NB4 (cell line): Measurements from ENCODE around the gene ARID1B.

Experiments used
- DNase-seq: peaks from one replicate; pipeline ENCODE4 v3.0.0; 2010; ENCODE audit warnings: low read depth
- H3K4me3 ChIP-seq: one replicate; pipeline ENCODE4 v1.5.1; 2011; ENCODE audit warnings: mild to moderate bottlenecking, low read depth, low read length, moderate library complexity
- MAX ChIP-seq: IDR thresholded peaks from 2 replicates; pipeline ENCODE4 v1.6.1; 2011; ENCODE audit warnings: low read depth, low read length
- MYC ChIP-seq: IDR thresholded peaks from 2 replicates; pipeline ENCODE4 v1.6.1; 2011; ENCODE audit warnings: low read depth, low read length
- POLR2A ChIP-seq: IDR thresholded peaks from 2 replicates; pipeline ENCODE4 v1.6.1; 2011; ENCODE audit warnings: mild to moderate bottlenecking; ENCODE audit not compliant: insufficient read length; ENCODE audit errors: extremely low read depth
- TF ChIP-seq, protein P1 (sequence below): IDR thresholded peaks from one replicate; pipeline ENCODE4 v1.5.1; 2012; ENCODE audit warnings: low read depth, low read length

The ARID1B gene

DNA sequence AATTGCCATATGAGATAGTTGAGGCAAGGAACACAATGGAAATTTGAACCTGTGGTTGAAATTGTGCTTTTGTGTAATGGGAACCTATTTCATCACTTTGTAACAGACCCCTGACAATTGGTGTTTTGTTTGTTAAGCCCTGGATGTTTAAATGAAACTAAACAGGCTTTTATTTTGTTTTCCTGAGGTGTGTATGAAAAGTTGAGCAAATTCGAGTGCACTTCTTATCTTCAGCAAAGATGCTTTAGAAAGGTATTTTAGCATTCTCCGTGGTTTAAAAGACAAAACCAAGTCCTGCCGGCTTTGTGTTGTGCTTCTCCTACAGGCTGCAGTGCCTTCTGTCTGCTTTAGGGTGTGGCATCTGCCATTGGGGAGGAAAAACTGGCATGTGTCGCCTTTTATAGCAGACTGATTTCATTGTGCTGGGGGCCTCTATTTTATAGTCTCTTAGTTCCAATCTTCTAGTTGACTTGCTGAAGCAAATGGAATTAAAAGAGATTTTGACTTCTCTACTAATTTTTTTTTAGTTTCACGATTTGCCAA lies 2.2 kb upstream of the ARID1B start:
- DNase-seq = peak; percentile 52
- TF ChIP-seq MAX = no peak
- no peak overlapping the region for H3K4me3 ChIP-seq

DNA sequence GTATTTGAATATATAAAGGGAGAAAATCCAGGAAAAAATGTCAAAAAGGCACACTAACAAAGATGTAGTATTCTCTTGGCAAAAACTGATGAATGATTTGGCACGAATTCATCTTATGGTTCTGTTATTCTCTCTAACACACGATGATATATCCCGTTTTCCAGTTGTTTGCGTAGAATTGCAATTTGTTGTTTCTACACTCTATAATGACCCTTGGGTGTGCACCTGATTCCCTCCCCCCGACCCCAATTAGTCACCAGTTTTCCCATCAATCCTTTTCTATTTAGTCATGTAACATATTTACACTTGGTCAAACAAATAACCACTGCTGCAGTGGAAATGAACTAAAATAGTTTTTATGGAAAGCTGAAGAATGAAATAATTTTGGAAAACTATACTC lies 1.5 kb upstream of the ARID1B start:
- H3K4me3 ChIP-seq = no peak overlapping the region
- DNase-seq = no peak
- TF ChIP-seq, protein P1, sequence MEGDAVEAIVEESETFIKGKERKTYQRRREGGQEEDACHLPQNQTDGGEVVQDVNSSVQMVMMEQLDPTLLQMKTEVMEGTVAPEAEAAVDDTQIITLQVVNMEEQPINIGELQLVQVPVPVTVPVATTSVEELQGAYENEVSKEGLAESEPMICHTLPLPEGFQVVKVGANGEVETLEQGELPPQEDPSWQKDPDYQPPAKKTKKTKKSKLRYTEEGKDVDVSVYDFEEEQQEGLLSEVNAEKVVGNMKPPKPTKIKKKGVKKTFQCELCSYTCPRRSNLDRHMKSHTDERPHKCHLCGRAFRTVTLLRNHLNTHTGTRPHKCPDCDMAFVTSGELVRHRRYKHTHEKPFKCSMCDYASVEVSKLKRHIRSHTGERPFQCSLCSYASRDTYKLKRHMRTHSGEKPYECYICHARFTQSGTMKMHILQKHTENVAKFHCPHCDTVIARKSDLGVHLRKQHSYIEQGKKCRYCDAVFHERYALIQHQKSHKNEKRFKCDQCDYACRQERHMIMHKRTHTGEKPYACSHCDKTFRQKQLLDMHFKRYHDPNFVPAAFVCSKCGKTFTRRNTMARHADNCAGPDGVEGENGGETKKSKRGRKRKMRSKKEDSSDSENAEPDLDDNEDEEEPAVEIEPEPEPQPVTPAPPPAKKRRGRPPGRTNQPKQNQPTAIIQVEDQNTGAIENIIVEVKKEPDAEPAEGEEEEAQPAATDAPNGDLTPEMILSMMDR = no peak
- no peak for TF ChIP-seq MYC
- no peak for TF ChIP-seq MAX
- no peak for TF ChIP-seq POLR2A

DNA sequence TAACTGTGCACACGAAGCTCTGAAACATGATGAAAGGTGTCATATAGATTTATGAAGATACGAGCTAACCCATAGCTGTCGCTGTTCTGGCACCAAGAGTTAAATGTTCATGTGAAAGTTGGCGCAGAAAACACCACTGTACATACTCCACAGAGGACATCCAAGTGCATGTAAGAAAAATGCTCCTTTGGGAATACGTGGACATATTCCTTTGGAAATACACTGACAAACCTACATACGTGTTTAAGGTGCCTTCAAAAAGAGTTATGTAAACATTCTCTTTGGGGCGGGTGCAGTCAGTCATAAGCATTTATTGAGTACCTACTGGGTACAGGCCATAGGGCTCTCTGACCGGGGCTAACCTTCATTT lies 723 bp upstream of the ARID1B start:
- TF ChIP-seq POLR2A (no peak), MYC (no peak), MAX (no peak)
- TF ChIP-seq, protein P1 = no peak
- peak; percentile 67 for DNase-seq

GRCh38 chr6:156777577-156778453 lies 637 bp downstream of the ARID1B start:
- DNase-seq = peak; percentile 83
- peak; percentile 64 for TF ChIP-seq MYC
- TF ChIP-seq, protein P1 = no peak
- TF ChIP-seq POLR2A = peak; percentile 18
- H3K4me3 ChIP-seq = peak overlapping the region; percentile 90

More for the DNA sequence above, 723 bp upstream of the ARID1B start:
- H3K4me3 ChIP-seq = peak overlapping the region; percentile 90

DNA sequence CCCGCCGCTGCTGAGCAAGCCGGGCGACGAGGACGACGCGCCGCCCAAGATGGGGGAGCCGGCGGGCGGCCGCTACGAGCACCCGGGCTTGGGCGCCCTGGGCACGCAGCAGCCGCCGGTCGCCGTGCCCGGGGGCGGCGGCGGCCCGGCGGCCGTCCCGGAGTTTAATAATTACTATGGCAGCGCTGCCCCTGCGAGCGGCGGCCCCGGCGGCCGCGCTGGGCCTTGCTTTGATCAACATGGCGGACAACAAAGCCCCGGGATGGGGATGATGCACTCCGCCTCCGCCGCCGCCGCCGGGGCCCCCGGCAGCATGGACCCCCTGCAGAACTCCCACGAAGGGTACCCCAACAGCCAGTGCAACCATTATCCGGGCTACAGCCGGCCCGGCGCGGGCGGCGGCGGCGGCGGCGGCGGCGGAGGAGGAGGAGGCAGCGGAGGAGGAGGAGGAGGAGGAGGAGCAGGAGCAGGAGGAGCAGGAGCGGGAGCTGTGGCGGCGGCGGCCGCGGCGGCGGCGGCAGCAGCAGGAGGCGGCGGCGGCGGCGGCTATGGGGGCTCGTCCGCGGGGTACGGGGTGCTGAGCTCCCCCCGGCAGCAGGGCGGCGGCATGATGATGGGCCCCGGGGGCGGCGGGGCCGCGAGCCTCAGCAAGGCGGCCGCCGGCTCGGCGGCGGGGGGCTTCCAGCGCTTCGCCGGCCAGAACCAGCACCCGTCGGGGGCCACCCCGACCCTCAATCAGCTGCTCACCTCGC lies 1.5 kb downstream of the ARID1B start:
- TF ChIP-seq MAX = no peak
- H3K4me3 ChIP-seq = peak overlapping the region; percentile 59
- peak; percentile 75 for DNase-seq

- peak; percentile 74 for DNase-seq
- H3K4me3 ChIP-seq = peak overlapping the region; percentile 94
- peak; percentile 71 for TF ChIP-seq MAX
- TF ChIP-seq, protein P1 = no peak
These were observed 2.3 kb downstream of the ARID1B start for GRCh38 chr6:156779206-156780094.
